LoVo (cell line): Measurements from ENCODE around the gene SOD2.
A peak's percentile ranks its signal among the peaks of the same experiment; 100 is the strongest.
"Not testable (repeated sequence)": the region's sequence is repeated elsewhere in the genome, so short reads cannot be mapped to it uniquely, and the experiment has no call there.

Experiments used
- DNase-seq: peaks from one replicate; pipeline ENCODE4 v3.0.0-alpha.2; 2016; ENCODE audit warnings: low spot score

SOD2 gene

DNA sequence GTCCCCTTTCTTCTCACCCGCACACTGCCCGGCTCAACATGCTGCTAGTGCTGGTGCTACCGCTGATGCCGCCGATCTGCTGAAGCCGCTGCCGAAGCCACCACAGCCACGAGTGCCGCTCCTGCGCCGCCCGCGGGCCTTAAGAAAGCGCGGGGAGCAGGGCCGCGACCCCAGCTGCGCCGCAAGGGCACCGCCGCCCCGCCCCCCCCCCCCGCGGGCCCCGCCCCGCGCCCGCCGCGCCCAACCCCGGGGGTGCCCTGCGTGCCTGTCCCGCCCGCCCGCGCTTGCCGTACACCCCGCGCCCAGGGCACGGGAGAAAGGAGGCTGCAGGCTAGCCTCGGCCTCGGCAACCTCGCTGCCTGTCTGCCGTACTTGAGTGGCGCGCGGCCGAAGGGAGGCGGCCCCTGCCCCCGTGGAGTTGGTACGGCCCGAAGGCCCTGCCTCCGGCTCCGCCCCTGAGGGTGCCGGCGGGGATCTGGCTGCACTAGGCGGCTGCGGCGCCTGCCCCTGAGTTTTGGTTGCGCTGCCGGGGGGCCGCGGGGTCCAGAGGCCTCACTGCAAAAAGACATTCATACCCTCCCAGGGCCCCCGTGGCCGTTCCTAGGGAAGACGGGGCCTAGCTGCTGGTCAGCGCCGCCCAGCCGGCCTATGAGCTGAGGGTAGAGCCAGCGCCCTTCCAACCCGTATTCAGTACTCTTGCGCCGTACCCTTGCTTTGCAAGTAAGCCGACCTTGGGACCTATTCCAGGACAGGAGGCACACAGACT, at the start of gene SOD2:
Gene SOD2, minus strand, starts transcription at position 114 of the 766 bp plus-strand sequence. Its CDS starts 74 bp downstream, at position 40.
- peak; percentile 87 for DNase-seq

DNA sequence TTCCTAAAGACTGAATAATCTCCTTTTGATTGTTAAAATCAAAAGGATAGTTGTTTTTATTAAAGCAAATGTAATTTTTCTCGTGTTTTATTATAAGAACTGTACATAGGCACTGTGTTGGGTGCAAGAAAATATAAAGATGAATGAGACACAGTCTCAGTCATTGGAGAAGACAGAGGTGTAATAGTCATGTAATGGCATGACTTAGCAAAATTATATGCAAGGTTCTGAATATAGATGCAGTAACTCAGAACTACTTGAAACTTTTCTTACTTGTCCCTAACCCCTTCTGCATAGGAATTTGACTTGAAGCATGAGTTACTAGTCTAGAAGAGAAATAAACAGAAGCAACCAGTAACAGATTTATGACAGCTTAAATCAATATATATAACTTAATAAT, 49.1 kb upstream of the SOD2 start:
- DNase-seq = no peak

DNA sequence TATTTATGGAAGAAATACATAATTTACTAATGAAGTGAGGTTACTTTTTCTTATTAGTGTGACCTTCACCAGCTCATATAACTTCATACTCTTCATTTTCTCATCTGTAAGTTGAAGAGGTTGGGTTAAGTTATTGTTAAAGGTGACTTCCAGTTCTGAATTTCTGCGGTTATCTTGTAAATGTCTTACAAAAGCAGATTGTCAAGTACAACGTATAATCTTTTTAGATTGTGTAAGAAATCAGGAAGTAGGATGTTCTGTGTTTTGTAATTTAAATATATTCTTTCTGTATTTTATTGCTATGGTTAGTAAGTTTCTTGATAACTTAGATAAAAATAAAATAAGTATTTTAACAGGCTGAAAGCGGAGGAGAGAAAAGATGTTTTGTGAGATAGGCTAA, 46.3 kb upstream of the SOD2 start:
- DNase-seq = no peak

DNA sequence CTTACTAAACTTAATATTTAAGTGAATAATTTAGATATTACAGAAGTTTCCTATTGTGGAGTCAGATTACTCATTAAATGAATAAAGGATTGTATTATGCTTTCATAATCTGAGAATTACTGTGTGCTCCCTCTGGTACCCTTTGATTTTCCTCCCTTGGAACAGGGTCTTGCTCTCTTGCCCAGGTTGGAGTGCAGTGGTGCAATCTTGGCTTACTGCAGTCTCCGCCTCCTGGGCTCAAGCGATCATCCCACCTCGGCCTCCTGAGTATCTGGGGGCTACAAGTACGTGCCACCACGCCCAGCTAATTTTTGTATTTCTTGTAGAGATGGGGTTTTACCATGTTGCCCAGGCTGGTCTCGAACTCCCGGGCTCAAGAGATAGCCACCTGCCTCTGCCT, 43.9 kb upstream of the SOD2 start:
- DNase-seq = no peak

DNA sequence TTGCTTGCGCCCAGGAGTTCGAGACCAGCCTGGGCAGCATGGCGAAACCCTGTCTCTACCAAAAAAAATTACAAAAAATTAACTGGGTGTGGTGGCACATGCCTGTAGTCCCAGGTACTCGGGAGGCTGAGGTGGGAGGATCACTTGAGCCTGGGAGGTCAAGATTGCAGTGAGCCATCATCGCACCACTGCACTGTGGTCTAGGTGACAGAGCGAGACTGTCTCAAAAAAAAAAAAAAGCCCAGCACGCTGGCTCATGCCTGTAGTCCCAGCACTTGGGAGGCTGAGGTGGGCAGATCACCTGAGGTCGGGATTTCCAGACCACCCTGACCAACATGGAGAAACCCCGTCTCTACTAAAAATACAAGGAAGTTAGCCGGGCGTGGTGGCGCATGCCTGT, 40.4 kb upstream of the SOD2 start:
- not testable (repeated sequence) for DNase-seq

DNA sequence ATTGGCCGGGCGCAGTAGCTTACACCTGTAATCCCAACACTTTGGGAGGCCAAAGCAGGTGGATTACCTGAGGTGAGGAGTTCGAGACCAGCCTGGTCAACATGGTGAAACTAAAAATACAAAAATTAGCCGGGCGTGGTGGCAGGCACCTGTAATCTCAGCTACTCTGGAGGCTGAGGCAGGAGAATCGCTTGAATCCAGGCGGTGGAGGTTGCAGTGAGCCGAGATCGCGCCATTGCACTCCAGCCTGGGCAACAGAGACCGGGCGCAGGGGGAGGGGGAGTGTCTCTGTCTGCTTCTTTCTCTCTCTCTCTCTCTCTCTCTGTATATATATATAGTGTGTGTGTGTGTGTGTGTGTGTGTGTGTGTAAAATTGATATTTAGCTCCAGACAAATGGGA, 39.5 kb upstream of the SOD2 start:
- not testable (repeated sequence) for DNase-seq

DNA sequence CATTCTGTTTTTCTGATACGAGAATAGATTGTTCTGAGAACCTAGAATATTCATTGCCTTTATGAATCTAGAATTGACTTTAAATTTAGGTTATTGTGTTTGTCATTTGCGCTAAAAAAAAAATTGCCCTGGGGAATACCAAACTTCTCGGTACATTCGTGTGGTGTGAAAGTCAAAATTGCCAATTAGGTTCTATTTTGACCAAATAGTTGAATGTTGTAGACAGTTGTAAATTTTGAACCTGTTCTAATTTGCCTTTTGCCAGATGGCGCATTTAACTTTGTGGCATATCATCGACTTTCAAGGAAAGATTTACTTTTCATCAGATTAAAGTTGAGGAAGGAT, 37.3 kb upstream of the SOD2 start:
- DNase-seq = no peak

DNA sequence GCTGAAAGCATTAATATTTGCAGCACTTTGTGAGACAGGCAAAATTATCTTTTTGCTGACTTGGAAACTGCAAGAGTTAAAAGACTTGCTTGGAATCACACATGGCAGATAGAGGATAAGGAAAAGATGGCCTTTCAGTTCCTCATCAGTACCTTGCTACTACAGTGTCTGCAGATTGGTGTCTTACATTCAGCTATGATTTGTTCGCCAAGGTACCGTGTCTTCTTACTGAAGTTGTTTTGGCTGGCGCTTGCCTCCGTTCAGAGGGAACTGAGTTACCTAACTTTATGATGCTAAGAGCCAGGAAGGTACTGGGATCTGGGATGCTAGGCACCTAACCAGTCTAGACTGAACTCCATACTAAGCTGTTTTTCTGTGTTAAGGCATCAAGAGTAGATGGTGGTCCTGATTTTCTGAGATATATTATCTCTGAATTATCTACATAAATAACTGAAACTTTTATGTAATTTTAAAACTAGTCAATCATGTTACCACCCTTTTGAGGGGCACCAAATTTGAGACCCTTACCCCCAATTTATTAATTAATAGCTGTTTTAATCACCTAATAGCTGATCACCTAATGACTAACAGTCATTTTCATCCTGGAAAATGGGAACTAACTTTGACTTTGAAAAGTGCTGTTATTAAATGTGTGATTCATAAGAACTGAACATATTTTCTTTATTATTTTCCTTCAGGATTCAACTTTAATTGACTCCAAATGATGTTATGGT, 36.7 kb upstream of the SOD2 start:
- DNase-seq = no peak

DNA sequence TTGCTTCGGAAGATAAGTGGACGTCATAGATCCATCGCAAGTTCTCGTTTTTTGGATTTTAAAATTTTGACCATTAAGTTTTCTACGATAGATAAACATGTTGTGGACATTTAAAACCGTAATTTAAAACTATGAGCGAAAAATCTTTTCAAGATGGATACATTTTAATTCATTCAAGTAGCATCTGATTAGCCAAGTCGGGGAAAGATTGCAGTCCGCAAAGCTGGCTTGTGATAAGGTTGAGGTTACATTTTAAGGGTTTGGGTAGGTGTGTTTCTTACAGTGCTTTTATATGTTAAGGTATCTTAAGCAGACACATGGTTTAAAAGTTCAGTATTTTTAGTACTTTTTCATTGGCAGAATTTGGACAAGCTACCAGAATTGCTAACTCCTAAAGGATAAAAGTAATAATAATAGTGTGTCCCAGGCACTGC, 35.5 kb upstream of the SOD2 start:
- DNase-seq = no peak

DNA sequence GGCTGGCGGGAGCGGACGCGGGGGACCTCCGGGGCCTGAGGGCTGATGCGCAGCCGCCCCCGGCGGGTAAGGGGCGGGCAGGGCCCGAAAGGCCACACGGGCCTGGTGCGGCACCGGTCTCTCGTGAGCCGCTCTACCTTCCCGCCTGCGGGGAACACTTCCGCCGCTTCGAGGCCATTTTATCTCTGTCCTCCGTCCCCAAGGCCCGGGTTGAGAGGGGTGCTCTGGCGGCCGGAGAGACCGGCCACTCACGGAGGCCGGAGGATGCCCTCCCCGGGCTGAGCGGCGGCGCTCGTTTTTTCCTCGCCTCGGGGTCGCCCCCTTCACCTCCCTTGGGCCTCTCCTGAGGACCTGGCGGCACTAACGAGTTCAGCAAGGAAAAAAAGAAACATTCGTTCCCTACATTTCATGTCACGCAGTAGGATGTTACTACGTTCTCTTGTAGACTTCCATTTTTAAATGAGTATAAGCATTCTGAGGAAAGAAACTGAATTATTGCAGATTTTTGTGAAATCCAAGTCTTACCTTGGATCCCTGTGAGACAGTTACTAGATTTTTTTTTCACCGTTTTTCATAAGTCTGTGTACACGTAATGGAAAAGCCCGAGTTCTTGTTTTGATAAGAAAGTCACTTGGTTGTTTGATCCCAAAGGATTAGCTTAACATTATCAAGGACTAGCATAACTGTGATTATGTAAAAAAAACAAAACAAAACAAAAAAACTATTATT, 34.8 kb upstream of the SOD2 start:
- DNase-seq = peak; percentile 15

DNA sequence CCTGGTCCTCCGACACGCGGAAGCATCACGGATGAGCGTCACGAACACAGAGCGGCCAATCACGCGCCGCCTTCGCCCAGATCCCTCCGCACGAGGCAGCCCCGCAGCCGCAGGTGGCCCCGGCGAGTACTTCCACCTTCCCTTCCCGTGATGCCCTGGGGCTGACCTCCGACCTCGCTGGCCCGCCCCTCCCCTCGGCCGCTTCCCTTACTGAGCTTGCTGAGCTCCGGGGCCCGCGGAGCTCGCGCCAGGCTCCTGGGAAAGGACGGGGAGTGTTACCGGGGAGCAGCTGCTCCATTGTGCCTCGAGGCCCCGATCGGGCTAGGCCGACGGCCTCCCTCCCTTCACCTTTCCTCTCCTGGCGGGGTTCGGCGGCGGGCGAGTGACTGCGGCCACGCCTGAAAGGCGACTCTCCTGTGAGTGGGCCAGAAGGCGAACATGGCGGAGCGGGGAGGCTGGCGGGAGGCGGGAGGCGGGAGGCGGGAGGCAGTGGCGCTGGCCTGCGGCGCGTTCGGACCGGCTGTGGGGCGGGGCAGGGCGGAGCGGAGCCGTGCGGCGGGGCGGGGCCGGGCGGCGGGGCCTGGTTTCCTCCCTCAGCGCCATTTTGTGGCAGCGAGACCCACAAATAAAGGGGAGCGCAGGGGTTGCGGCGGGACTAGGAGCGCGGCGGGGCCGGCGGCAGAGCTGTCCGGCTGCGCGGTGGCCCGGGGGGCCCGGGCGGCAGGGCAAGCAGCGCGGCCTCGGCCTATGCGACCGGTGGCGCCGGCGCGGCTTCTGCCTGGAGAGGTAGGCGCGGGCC, 34.1 kb upstream of the SOD2 start, which contains the start of gene WTAP:
Gene WTAP, plus strand, starts transcription at position 589 of the 799 bp plus-strand sequence. CDS start 8,760 bp downstream, outside the sequence.
- peak; percentile 97 for DNase-seq

DNA sequence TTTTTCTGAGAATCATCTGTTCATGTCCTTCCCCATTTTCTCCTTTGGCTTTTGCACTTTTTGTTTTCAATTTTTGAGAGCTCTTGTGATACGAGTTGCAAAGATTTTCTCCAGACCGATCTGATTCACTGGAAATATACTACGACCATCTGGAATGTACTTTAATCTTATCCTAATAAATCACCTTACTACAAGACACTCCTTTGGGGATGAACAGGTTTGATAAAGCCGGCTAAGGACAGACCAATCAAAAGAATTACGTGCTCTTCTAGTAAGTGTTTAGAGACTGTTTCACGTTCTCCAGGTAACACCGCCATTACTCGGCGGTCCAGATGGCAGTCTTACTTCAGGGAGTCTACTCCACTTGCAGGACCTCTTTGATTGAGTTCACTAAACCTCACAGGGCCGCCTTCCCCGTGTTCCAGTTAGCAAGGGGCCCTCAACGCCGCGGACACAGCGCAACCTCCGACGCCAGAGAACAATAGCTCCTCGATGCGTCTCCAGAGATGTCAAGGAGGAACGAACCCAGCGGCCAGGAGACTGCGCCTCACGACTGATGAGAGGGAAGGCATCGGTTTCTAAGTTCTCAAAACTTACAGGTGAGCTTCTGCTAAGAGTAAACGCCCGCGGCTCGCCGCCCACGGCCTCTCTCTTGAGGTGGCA, 33.3 kb upstream of the SOD2 start:
- no peak for DNase-seq

DNA sequence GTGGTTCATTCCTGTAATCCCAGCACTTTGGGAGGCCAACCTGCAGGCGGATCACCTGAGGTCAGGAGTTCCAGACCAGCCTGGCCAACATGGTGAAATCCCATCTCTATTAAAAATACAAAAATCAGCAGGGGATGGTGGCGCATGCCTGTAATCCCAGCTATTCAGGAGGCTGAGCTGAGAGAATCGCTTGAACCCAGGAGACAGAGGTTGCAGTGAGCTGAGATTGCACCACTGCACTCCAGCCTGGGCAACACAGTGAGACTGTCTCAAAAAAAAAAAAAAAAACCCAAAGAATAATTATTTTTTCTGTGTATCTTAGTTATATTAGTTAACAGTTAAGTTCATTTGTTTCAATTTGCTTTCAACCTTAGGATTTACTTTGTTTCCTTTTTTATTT, 32.2 kb upstream of the SOD2 start:
- not testable (repeated sequence) for DNase-seq

DNA sequence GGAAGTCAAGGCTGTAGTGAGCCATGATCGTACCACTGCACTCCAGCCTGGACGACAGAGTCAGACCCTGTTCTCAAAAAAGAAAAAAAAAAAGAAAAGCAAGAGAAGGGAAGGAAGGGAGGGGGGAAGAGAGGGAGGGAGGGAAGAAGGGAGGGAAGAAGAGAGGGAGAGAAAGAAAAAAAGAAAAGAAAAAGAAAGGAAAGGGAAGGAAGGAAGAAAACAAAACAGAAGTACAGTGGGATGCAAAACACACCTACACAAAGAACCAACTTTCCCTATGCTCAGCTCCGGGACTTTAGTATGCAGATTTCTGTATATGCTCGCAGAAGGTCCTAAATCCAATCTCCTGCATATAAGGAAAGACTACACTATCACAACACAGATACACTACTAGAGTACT, 31.7 kb upstream of the SOD2 start:
- no peak for DNase-seq

DNA sequence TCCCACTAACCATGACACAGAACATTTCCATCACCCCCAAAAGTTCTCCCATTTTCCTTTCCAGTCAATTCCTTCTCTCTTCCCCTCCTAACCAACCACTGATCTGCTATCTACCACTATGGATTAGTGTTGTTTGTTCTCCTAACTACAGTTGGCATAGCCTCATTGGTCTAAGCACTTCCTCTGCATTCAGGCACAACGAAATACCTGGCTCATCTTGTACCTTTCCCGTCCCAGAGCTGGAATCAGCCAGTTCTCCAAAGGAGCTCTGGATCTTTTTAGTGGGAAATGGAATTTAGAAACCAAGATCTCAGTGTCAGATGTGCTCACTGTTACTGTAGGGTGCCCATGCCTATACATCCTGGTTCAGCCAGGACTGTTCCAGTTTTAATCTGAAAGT, 30.2 kb upstream of the SOD2 start:
- DNase-seq = no peak

DNA sequence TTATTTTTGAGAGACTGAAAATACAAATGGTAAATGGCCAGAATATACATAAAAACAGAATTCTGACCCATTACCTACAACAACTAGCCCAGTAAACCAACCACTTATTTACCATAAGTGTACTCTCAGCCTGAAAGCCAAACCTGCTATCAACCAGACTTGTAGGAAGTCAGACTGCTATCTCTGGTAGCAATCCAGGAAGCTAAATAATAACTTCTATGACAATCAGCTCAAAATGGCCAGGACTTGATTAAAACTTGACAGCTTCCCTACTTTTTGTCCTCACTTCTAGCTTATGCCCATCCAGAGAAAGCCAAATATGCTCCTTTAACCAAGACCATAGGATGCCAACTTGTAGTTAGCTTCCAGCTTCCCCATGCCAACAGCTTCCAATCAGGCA, 29.6 kb upstream of the SOD2 start:
- DNase-seq = no peak

DNA sequence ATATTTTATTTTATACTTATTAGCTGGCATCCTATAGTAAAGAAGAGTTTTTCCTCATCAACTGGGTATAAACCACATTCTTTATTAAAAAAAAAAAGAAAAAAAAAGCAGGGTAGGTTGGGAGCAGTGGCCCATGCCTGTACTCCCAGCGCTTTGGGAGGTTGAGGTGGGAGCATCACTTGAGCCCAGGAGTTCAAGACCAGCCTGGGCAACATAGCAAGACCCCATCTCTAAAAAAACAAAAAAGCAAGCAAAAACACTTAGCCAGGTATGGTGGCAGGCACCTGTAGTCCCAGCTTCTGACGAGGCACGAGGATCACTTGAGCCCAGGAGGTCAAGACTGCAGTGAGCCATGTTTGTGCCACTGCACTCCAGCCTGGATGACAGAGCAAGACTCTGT, 28.9 kb upstream of the SOD2 start:
- DNase-seq = not testable (repeated sequence)

DNA sequence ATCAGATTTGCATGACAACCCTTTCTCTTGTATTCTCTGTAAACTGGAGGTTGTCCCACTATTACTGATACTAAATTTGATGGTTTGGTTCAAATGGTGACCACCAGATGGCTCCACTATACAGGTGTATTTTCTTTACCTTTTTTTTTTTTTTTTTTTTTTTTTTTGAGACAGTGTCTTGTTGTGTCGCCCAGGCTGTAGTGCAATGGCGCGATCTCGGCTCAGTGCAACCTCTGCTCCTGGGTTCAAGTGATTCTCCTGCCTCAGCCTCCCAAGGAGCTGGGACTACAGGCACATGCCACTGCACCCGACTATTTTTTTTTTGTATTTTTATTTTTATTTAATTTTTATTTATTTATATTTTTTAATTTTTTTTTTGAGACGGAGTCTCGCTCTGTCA, 27.7 kb upstream of the SOD2 start:
- DNase-seq = peak; percentile 57

DNA sequence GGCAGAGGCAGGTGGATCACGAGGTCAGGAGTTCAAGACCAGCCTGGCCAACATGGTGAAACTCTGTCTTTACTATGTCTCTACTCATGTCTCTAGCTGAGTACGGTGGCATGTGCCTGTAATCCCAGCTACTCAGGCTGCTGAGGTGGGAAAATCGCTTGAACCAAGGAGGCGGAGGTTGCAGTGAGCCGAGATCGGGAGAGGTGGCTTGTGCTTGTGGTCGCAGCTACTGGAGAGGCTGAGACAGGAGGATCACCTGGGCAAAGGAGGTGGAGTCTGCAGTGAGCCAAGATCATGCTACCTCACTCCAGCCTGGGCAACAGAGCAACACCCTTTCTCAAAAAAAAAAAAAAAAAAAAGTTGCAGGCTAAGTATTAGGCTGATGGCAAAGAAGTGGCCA, 26.2 kb upstream of the SOD2 start:
- no peak for DNase-seq

DNA sequence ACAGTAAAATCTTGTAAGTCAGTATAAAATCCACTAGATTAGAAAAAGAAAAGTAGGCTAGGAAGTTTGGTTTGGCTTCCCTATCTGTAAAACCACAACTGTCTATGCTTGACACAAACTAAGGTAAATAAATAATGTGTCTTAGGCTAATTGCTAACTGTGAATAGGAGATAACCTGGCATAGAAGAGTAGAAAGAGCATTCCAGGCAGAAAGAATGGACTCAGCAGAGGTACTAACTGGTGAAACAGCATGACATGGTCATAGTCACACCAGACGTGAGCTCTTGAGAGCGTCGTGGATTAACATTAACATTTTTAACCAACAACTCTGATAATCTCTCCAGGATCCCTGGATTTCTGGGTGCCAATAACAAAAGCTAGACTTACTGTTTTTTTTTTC, 25.6 kb upstream of the SOD2 start:
- no peak for DNase-seq
